GM12874 (cell line): Measurements from ENCODE around the gene RFTN1.

Experiments used
- CTCF ChIP-seq: IDR thresholded peaks from 2 replicates; pipeline ENCODE4 v1.5.1; 2011; ENCODE audit warnings: low read depth, mild to moderate bottlenecking, control low read depth, low read length, moderate library complexity; ENCODE audit not compliant: insufficient read depth

Gene RFTN1

DNA sequence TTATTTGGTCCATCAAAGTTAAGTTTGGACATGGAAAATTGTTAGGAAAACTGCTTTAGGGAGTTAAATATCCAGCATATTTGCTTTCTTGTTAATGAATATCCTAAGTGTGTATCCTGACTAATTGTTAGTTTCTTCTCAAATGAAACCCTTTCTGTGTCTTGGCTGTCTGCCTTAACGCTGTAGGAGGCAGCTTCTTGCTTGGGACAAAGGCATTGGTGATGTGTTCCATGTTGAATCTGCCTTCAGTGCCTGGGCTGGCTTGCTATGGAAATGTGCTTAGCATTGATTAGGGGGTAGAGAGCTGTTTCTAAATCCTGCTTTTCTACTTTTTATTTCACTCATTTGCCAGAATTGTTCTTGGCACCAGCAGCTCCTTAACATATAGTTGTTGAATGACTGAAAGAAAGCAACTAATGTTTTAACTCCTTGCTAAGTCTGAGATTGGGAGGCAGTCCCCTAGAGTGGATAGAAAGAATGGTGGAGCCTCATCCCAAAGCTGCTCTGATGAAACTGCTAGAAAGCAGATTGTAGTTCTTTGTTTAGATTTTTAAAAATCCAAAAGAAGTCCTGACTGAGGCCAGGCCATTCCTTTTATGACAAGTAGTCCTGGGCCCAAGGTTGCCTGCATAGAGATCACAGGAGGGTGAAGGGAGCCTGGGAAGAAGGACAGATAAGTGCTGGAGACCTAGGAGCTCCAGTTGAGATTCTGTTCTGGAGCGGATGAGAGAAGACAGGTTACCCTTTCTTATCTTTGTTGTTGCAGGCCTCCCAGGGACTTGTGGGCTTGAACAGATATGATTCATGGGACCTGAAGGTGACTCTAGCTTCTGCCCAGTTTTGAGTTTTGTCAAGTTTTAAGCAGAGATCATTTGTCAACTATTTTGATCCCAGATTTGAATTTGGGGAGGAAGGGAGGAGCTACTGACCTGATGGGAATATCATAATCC is 209.2 kb downstream of the RFTN1 start:
- no peak for TF ChIP-seq CTCF

- no peak for TF ChIP-seq CTCF
Observed at GRCh38 chr3:16303037-16303575, 210.4 kb downstream of the RFTN1 start.

DNA sequence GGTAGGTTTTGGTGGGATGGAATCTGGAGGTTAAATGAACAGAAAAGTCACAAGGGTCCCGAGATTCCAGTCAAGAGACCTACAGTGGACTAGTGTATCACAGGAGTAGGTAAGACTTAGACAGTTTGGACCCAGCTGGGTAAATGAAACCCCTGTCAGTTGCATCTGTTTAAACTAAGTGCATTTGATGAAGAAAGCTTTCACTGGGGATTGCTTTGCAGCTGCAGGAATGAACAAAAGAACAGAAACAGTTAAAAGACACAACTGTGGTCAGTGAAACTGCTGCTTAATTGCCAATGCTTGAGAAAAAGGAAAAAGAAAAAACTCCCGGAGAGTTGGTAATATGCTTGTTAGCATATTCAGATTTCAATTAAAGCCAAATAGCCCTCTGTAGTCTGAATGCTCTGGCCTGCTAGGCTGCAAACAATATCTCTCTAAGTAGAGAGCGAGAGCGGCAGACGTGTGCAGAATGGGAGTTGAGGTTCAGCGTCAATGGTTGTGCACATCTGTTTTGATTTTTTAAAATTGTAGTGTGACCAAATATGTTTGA is 211.3 kb downstream of the RFTN1 start:
- no peak for TF ChIP-seq CTCF

GRCh38 chr3:16301507-16301906 is 212.0 kb downstream of the RFTN1 start:
- no peak for TF ChIP-seq CTCF

GRCh38 chr3:16300881-16301359 is 212.6 kb downstream of the RFTN1 start:
- TF ChIP-seq CTCF, result no peak

- no peak for TF ChIP-seq CTCF
Observed at GRCh38 chr3:16300307-16300706, 213.2 kb downstream of the RFTN1 start.

DNA sequence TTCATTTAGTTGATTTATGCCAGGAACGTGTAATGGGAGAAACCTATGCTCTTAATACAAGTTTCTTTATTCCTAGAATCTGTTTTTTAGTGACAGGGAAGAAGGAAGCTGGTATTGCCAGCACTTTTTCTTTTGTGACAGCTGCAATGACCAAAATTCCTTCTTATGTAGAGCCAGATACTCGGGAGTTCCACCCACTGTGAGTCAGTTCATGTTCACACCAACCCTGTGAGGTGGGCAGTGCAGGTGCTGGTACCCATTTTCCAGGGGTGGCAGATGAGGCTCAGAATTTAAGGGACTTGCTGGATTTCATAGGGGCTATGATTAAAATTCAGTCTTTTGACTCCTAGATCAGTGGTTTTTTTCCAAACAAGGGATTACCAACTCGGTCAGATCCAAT is 213.8 kb downstream of the RFTN1 start:
- TF ChIP-seq CTCF, result no peak
